Esophagus squamous epithelium (tissue), 4 donors: ENCODE measurements around the gene ZHX3.

Experiments
- CTCF ChIP-seq, 6 experiments: fragments of 450-650 bp in 4 of 6; fragments of 200-600 bp in 2 of 6; sonication (generic) in 2 of 6; IDR thresholded peaks; one replicate each; pipeline ENCODE4 v1.5.1; 2016 to 2019; ENCODE audit warnings: antibody characterized with exemption in 6 of 6, mild to moderate bottlenecking in 4 of 6, moderate library complexity in 4 of 6
- POLR2A ChIP-seq, 4 donors: fragments of 450-650 bp; IDR thresholded peaks; one replicate each; pipeline ENCODE4 v1.6.1; 2017; ENCODE audit warnings: antibody characterized with exemption in 4 of 4, mild to moderate bottlenecking in 4 of 4, moderate library complexity in 3 of 4

GRCh38 chr20:41293269-41294037, 24.1 kb downstream of the ZHX3 start:
- TF ChIP-seq CTCF (IDR thresholded peaks at IDR 0.05) (no peak), POLR2A (IDR thresholded peaks at IDR 0.05) (no peak)
